Activated T-cell treated with anti-CD3 and anti-CD28 coated beads for 1 hour (primary cell): ENCODE results near the gene KNTC1.
"Not testable (repeated sequence)": the region's sequence is repeated elsewhere in the genome, so short reads cannot be mapped to it uniquely, and the experiment has no call there.

Experiments used
- DNase-seq: peaks from one replicate; pipeline ENCODE4 v3.0.0-alpha.2; 2020; ENCODE audit warnings: low read depth

The KNTC1 gene

DNA sequence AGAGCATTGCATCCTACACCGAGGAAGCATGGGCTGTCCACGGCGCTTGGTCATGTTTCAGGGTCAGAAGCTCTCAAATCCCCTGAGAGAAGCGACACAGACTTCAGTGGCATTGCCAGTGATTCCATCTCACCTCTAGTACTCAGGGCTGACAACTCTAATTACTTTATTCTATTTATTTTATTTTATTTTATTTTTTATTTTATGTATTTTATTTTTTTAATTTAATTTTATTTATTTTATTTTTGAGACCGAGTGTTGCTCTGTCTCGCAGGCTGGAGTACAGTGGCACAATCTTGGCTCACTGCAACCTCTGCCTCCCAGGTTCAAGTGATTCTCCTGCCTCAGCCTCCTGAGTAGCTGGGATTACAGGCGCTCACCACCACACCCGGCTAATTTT lies 126.2 kb downstream of the KNTC1 start:
- not testable (repeated sequence) for DNase-seq

DNA sequence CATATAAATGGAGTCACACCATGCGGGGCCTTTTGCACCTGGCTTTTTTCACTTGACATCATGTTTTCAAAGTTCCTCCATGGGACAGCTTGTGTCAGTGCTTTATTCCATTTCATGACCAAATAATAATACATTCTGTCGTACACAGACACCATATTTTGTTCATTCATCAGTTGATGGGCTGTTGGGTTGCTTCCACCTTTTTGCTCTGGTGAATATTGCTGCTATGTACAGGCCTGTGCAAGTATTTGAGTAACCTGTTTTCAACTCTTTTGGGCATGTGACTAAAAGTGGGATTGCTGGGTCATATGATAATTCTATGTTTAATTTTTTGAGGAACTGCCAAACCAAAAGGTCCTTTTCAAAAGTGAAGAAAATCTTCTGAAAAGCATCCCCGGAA lies 129.2 kb downstream of the KNTC1 start:
- DNase-seq = no peak

DNA sequence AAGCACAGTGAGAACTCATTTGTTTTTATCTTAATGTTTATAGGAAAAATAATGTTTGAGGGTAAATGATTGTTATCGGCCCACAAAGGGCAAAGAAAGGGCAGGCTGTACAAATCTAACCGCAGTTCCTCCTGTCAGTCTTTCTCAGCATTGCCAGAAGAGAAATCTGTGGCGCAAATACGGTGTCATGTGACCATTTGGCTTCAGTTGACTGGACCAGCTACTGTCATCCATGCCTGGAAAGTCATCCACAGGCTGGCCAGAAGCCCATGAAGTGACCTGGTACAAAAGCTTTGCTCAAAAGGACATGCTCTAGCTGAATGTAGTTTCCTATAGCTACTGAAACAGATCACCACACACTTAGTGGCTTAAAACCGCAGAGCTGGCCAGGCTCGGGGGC lies 132.5 kb downstream of the KNTC1 start:
- DNase-seq = no peak

DNA sequence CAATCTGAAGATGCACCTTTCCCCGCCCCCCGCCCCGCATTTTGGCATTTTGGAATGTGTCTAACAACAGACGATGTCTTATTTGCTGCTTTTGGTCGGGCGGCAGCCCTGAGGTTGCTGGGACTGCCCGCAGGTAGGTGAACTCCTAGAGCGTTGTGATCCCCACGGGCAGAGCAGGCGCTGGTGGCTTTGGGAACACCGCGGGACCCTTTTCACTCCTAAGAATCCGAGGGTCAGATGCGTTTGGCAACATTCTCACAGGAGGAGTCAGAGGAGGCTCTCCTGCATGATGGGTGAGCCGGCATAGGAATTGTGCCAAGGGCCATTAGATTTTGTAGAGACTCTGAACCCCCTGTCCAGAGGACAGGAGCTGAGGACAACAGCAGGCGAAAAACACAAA lies 134.2 kb downstream of the KNTC1 start:
- DNase-seq = no peak

DNA sequence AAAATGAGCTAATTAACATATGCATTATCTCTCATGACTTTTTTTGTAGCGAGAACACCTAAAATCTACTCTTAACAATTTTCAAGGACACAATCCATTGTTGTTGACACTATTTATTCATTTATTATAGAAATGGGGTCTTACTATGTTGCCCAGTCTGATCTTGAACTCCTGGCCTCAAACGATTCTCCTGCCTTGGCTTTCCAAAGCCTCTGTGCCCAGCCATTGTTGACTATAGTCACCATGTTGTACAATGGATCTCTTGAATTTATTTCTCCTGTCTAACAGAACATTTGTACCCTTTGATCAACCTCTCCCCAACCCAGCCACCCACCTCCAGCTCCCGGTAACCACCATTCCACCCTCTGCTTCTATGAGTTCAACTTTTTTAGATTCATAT lies 134.9 kb downstream of the KNTC1 start:
- DNase-seq = no peak

DNA sequence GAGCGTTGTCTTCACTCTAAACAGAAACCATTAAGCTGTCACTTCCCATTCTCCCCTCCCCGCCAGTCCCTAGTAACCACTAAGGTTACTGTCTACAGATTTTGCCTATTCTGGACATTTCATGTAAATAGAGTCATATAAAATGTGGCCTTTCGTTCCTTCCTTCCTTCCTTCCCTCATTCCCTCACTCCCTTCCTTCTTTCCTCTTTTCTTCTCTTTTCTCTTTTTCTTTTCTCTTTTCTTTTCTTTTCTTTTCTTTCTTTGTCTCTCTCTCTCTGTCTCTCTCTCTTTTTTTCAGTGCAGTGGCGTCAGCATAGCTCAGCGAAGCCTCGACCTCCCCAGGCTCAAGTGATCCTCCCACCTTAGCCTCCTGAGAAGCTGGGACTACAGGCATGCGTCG lies 138.3 kb downstream of the KNTC1 start:
- DNase-seq = no peak

DNA sequence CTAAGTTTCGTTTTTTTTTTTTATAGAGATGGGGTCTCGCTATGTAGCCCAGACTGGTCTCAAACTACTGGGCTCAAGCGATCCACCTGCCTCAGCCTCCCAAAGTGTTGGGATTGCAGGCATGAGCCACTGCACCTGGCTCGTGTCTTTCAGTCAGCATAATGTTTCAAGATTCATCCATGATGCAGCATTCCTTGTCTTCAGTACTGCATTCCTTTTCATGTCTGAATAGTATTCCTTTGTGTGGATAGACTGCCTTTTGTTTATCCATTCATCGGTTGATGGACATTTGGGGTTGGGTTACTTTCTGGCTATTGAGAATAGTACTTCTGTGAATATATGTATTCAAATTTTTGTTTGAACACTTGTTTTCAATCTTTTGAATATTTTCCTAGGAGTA lies 138.7 kb downstream of the KNTC1 start:
- no peak for DNase-seq

DNA sequence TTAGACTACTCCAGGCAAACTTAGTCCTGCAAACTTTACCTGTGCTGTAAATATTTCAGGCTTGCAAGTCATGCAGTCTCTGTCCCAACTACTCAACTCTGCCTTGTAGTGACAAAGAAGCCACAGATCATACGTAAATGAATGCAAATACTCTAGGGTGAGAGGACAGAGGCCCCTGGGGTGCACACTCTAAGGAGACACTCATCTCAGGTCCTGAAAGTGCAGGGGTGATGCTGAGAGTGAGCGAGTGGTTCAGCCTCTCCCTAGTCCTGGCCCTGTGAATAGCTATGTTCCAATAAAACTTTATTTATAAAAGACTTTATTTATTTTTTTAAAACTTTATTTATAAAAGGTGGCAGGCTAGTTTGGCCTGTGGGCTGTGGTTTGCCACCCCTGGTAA lies 141.2 kb downstream of the KNTC1 start:
- no peak for DNase-seq

DNA sequence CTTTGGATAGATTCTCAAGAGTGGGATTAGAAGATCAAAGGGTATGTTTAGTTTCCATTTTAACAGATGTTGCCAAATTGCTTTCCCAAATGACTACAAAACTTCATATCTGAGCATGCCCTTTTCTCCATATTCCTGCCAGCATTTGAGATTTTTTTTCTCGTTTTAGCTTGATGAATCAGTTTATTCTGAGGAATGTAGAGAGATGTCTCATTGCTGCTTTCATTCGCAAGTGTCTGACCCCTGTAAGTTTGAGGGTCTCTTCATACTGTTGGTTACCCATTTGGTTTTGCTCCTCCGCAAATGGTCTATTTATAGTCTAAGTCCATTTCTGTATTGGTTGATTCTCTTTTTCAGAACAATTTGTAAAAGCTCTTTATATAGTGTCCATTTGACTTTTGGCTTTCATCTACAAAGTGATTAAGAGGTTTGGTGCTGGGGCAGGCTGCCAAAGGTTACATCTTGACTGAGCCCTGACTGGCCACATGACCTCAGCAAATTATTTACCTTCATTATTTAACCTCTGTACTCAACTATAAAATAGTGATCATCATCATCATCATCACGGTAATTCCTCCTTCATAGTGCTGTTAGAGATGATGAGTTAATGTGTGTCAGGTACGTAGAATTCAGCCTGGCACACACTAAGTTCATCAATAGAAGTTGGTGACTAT lies 142.5 kb downstream of the KNTC1 start:
- no peak for DNase-seq

DNA sequence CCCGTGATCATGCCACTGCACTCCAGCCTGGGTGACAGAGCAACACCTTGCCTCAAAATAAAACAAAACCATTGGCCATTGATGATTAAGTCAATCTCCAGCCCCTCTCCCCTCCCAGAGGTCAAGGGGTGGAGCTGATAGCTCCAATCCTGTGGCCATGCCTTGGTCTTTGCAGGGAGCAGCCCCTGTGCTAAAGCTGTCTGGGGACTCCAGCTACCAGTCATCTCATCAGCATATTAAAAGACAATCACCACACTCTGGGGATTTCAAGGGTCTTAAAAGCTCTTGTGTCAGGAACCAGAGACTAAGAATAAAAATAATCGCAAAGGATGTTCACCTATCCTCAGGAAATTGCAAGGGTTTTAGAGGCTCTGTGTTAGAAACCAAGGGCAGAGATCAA lies 145.5 kb downstream of the KNTC1 start:
- DNase-seq = no peak
